Prostate gland (tissue), 2 donors: Measurements from ENCODE around the gene CPEB1. TPM values are rescaled to one million over a fixed set of nuclear protein-coding genes. Genes with fewer than 3 reads are reported as not detected.

Experiments
- DNase-seq: peaks from one replicate; pipeline ENCODE4 v3.0.0-alpha.2; 2019; ENCODE audit warnings: low spot score
- H3K27ac ChIP-seq, 2 donors: fragments of 200-600 bp; sonication (generic); 2 replicates each; pipeline ENCODE4 v1.5.1; 2017 to 2019
- H3K27me3 ChIP-seq: fragments of 200-600 bp; sonication (generic); replicated peaks from 2 replicates; pipeline ENCODE4 v1.5.1; 2019; ENCODE audit not compliant: insufficient read depth
- H3K36me3 ChIP-seq, 2 donors: fragments of 200-600 bp; sonication (generic); 1 replicate in 1 of 2; 2 replicates in 1 of 2; pipeline versions ENCODE4 v1.5.1 to v1.8.1; 2017 to 2019
- H3K4me1 ChIP-seq: fragments of 200-600 bp; sonication (generic); replicated peaks from 2 replicates; pipeline ENCODE4 v1.5.1; 2019
- H3K4me3 ChIP-seq, 2 donors: fragments of 200-600 bp; sonication (generic); 2 replicates each; pipeline ENCODE4 v1.5.1; 2017 to 2019
- H3K9me3 ChIP-seq: fragments of 200-600 bp; sonication (generic); 2 replicates; pipeline ENCODE4 v1.5.1; 2017
- POLR2A ChIP-seq: fragments of 450-650 bp; IDR thresholded peaks from one replicate; pipeline ENCODE4 v1.6.1; 2016; ENCODE audit warnings: antibody characterized with exemption, mild to moderate bottlenecking
- POLR2AphosphoS5 ChIP-seq: sonication (generic); formaldehyde crosslinking; IDR thresholded peaks from one replicate; pipeline ENCODE4 v1.6.1; 2017; ENCODE audit warnings: antibody characterized with exemption
- WGBS: methylation state at CpG from one replicate; pipeline ENCODE4 v1.1.5; 2018; 5-methylcytosine and 5-hydroxymethylcytosine counted together
- intact Hi-C: fragments of 100-400 bp; cut with DNase I; formaldehyde crosslinking; loops from one replicate; pipeline ENCODE4 v1.14.2; 2022
- total RNA-seq, 2 donors: library from RNA; depleted of rRNA; stranded (reverse); fragments of >200 nt; gene quantifications; one replicate each; pipeline ENCODE4 v1.1.0, GENCODE V29; 2016
- TF ChIP-seq, protein P1 (sequence below), 4 experiments: fragments of 200-600 bp in 2 of 4; fragments of 450-650 bp in 2 of 4; sonication (generic) in 2 of 4; IDR thresholded peaks; 1 replicate in 3 of 4; 2 replicates in 1 of 4; pipeline ENCODE4 v1.5.1; 2016 to 2019; ENCODE audit warnings: antibody characterized with exemption in 4 of 4, mild to moderate bottlenecking in 2 of 4, moderate library complexity in 2 of 4

The CPEB1 gene
- total RNA-seq, 2 donors from 2014 or later: 1.7 to 51.8 TPM

- no peak for DNase-seq
- Histone ChIP-seq H3K4me3 (no peak overlapping the region), H3K9me3 (no peaks in the 10 kb centered on the region), H3K4me1 (no peaks in the 10 kb centered on the region), H3K27me3 (no peaks in the 10 kb centered on the region), H3K27ac (no peak overlapping the region), H3K36me3 (no peaks in the 10 kb centered on the region)
- 87% methylated on average over 2 of the region's 2 CpGs for WGBS
- intact Hi-C loops: no loop called here
- TF ChIP-seq POLR2A: no peak
- TF ChIP-seq, protein P1, sequence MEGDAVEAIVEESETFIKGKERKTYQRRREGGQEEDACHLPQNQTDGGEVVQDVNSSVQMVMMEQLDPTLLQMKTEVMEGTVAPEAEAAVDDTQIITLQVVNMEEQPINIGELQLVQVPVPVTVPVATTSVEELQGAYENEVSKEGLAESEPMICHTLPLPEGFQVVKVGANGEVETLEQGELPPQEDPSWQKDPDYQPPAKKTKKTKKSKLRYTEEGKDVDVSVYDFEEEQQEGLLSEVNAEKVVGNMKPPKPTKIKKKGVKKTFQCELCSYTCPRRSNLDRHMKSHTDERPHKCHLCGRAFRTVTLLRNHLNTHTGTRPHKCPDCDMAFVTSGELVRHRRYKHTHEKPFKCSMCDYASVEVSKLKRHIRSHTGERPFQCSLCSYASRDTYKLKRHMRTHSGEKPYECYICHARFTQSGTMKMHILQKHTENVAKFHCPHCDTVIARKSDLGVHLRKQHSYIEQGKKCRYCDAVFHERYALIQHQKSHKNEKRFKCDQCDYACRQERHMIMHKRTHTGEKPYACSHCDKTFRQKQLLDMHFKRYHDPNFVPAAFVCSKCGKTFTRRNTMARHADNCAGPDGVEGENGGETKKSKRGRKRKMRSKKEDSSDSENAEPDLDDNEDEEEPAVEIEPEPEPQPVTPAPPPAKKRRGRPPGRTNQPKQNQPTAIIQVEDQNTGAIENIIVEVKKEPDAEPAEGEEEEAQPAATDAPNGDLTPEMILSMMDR (IDR thresholded peaks at IDR 0.05): no peak
These were observed 98.5 kb downstream of the CPEB1 start for GRCh38 chr15:82548700-82549099.

GRCh38 chr15:82545478-82545877, 101.7 kb downstream of the CPEB1 start:
- Histone ChIP-seq H3K4me3 (no peak overlapping the region), H3K27me3 (no peaks in the 10 kb centered on the region), H3K27ac (no peak overlapping the region), H3K9me3 (no peaks in the 10 kb centered on the region), H3K36me3 (no peaks in the 10 kb centered on the region), H3K4me1 (no peaks in the 10 kb centered on the region)
- WGBS: 73% methylated on average over 6 of the region's 6 CpGs
- TF ChIP-seq, protein P1 (IDR thresholded peaks at IDR 0.05): no peak
- TF ChIP-seq POLR2AphosphoS5 (no peak), POLR2A (no peak)
- DNase-seq: no peak
- intact Hi-C loops: no loop called here

GRCh38 chr15:82545002-82545401, 102.2 kb downstream of the CPEB1 start:
- intact Hi-C loops: no loop called here
- no peak overlapping the region for H3K27ac ChIP-seq
- no peaks in the 10 kb centered on the region for H3K27me3 ChIP-seq
- no peaks in the 10 kb centered on the region for H3K4me1 ChIP-seq
- TF ChIP-seq POLR2A (no peak), POLR2AphosphoS5 (no peak)
- TF ChIP-seq, protein P1 (IDR thresholded peaks at IDR 0.05): no peak
- DNase-seq: no peak
- no peak overlapping the region for H3K4me3 ChIP-seq
- 41% methylated on average over 3 of the region's 3 CpGs for WGBS
- H3K36me3 ChIP-seq: no peaks in the 10 kb centered on the region
- H3K9me3 ChIP-seq: no peaks in the 10 kb centered on the region

GRCh38 chr15:82544431-82544830, 102.7 kb downstream of the CPEB1 start:
- DNase-seq: no peak
- WGBS: 84% methylated on average over 9 of the region's 9 CpGs
- Histone ChIP-seq H3K27me3 (no peaks in the 10 kb centered on the region), H3K9me3 (no peaks in the 10 kb centered on the region), H3K27ac (no peak overlapping the region), H3K36me3 (no peaks in the 10 kb centered on the region), H3K4me3 (no peak overlapping the region), H3K4me1 (peaks cover under 1% of the 10 kb centered on the region)
- TF ChIP-seq POLR2A: no peak
- TF ChIP-seq, protein P1 (IDR thresholded peaks at IDR 0.05): no peak
- no peak for TF ChIP-seq POLR2AphosphoS5
- intact Hi-C loops: loop anchor here (5.0 kb wide), 1 partner anchor 268 kb away; no protein-coding TSS in a partner anchor

GRCh38 chr15:82543160-82543559, 104.0 kb downstream of the CPEB1 start:
- H3K27ac ChIP-seq: no peak overlapping the region

More at GRCh38 chr15:82543160-82543559, 104.0 kb downstream of the CPEB1 start:
- intact Hi-C loops: loop anchor here (5.0 kb wide), 1 partner anchor 269 kb away; no protein-coding TSS in a partner anchor
- Histone ChIP-seq H3K9me3 (no peaks in the 10 kb centered on the region), H3K36me3 (peaks cover 0 to 2% of the 10 kb centered on the region in 2 donors), H3K4me1 (peaks cover 5% of the 10 kb centered on the region), H3K27me3 (no peaks in the 10 kb centered on the region), H3K4me3 (no peak overlapping the region)
- no peak for TF ChIP-seq POLR2A
- TF ChIP-seq, protein P1 (IDR thresholded peaks at IDR 0.05): no peak
- no peak for TF ChIP-seq POLR2AphosphoS5
- WGBS: 48% methylated on average over 2 of the region's 2 CpGs
- no peak for DNase-seq
